ENCODE results near the gene ANXA7.

GRCh38 chr10:73338801-73339368 is 75.0 kb downstream of the ANXA7 start:
- no peak for TF ChIP-seq CTCF (IDR thresholded peaks at IDR 0.05)
- TF ChIP-seq ZFX (IDR thresholded peaks at IDR 0.05; ENCODE audit: borderline replicate concordance): no peak

Measured in 22Rv1 (cell line).